HEK293 (cell line): ENCODE data around the gene CACNG4.

ENCODE experiments used
- ZNF221 ChIP-seq: fragments of 450-650 bp; formaldehyde crosslinking; IDR thresholded peaks from 2 replicates; pipeline ENCODE4 v1.5.1; 2017; ENCODE audit warnings: missing biosample characterization, missing genetic modification characterization, borderline replicate concordance
- TF ChIP-seq, protein P1 (sequence below): IDR thresholded peaks from 2 replicates; pipeline ENCODE4 v1.6.1; 2011; ENCODE audit warnings: mild to moderate bottlenecking, low read depth, low read length, borderline replicate concordance
- TF ChIP-seq, protein P2 (sequence below): fragments of 450-650 bp; formaldehyde crosslinking; IDR thresholded peaks from 2 replicates; pipeline ENCODE4 v1.5.1; 2016; ENCODE audit warnings: missing biosample characterization, missing genetic modification characterization, low read depth
- TF ChIP-seq, protein P3 (sequence below): fragments of 450-650 bp; formaldehyde crosslinking; IDR thresholded peaks from 2 replicates; pipeline ENCODE4 v1.5.1; 2016; ENCODE audit warnings: missing biosample characterization, missing genetic modification characterization

DNA sequence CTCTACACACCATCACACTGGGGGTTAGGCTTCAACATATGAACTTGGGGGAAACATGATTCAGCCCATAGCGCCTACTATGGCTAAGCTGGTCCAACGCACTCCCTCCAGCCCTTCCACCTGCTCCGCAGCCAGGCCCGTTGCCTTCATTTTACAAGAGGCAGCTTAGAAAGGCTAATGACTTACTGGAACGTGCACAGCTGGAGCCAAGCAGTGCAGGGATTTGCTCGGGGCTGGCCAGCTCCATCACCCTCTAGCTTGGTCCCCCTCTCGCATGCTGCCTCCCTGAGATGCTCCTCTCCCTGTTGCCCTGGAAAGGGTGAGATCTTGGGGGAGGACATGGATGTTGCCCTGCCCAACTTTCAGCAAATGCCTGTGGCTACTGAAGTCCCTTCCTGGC is 77.0 kb downstream of the CACNG4 start:
- TF ChIP-seq, protein P1, sequence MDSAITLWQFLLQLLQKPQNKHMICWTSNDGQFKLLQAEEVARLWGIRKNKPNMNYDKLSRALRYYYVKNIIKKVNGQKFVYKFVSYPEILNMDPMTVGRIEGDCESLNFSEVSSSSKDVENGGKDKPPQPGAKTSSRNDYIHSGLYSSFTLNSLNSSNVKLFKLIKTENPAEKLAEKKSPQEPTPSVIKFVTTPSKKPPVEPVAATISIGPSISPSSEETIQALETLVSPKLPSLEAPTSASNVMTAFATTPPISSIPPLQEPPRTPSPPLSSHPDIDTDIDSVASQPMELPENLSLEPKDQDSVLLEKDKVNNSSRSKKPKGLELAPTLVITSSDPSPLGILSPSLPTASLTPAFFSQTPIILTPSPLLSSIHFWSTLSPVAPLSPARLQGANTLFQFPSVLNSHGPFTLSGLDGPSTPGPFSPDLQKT, result no peak
- TF ChIP-seq, protein P2, sequence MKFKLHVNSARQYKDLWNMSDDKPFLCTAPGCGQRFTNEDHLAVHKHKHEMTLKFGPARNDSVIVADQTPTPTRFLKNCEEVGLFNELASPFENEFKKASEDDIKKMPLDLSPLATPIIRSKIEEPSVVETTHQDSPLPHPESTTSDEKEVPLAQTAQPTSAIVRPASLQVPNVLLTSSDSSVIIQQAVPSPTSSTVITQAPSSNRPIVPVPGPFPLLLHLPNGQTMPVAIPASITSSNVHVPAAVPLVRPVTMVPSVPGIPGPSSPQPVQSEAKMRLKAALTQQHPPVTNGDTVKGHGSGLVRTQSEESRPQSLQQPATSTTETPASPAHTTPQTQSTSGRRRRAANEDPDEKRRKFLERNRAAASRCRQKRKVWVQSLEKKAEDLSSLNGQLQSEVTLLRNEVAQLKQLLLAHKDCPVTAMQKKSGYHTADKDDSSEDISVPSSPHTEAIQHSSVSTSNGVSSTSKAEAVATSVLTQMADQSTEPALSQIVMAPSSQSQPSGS, result no peak
- TF ChIP-seq, protein P3, sequence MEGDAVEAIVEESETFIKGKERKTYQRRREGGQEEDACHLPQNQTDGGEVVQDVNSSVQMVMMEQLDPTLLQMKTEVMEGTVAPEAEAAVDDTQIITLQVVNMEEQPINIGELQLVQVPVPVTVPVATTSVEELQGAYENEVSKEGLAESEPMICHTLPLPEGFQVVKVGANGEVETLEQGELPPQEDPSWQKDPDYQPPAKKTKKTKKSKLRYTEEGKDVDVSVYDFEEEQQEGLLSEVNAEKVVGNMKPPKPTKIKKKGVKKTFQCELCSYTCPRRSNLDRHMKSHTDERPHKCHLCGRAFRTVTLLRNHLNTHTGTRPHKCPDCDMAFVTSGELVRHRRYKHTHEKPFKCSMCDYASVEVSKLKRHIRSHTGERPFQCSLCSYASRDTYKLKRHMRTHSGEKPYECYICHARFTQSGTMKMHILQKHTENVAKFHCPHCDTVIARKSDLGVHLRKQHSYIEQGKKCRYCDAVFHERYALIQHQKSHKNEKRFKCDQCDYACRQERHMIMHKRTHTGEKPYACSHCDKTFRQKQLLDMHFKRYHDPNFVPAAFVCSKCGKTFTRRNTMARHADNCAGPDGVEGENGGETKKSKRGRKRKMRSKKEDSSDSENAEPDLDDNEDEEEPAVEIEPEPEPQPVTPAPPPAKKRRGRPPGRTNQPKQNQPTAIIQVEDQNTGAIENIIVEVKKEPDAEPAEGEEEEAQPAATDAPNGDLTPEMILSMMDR, result no peak
- TF ChIP-seq ZNF221 (tag by site-specific recombination), result no peak
